ENCODE measurements around the gene POLH.
A peak's percentile ranks its signal among the peaks of the same experiment; 100 is the strongest.

Gene POLH

GRCh38 chr6:43606019-43606418 is 30.0 kb downstream of the POLH start:
- no peak for DNase-seq (ENCODE audit: low read depth)

GRCh38 chr6:43608310-43608763 is 32.4 kb downstream of the POLH start:
- peak; percentile 62 for DNase-seq (ENCODE audit: low read depth)

GRCh38 chr6:43608807-43609206 is 32.8 kb downstream of the POLH start:
- no peak for DNase-seq (ENCODE audit: low read depth)

- DNase-seq (ENCODE audit: low read depth) = no peak
These were observed 33.4 kb downstream of the POLH start for GRCh38 chr6:43609402-43609801.

- DNase-seq (ENCODE audit: low read depth) = no peak
These were observed 34.4 kb downstream of the POLH start for GRCh38 chr6:43610431-43610830.

- DNase-seq (ENCODE audit: low read depth) = no peak
These were observed 37.9 kb downstream of the POLH start for GRCh38 chr6:43613721-43614395.

GRCh38 chr6:43614396-43614730 is 38.4 kb downstream of the POLH start:
- no peak for DNase-seq (ENCODE audit: low read depth)

- no peak for DNase-seq (ENCODE audit: low read depth)
These were observed 40.9 kb downstream of the POLH start for GRCh38 chr6:43616725-43617472.

GRCh38 chr6:43621078-43621835 is 45.3 kb downstream of the POLH start:
- no peak for DNase-seq (ENCODE audit: low read depth)

GRCh38 chr6:43621836-43622180 is 45.8 kb downstream of the POLH start:
- DNase-seq (ENCODE audit: low read depth) = no peak

GRCh38 chr6:43622541-43622940 is 46.6 kb downstream of the POLH start:
- no peak for DNase-seq (ENCODE audit: low read depth)

- DNase-seq (ENCODE audit: low read depth) = no peak
These were observed 48.1 kb downstream of the POLH start for GRCh38 chr6:43623880-43624785.

- no peak for DNase-seq (ENCODE audit: low read depth)
These were observed 48.9 kb downstream of the POLH start for GRCh38 chr6:43624786-43625288.

GRCh38 chr6:43625393-43625992 is 49.5 kb downstream of the POLH start:
- DNase-seq (ENCODE audit: low read depth) = no peak

GRCh38 chr6:43627008-43627825 is 51.2 kb downstream of the POLH start:
- peak; percentile 67 for DNase-seq (ENCODE audit: low read depth)

GRCh38 chr6:43628393-43629103 is 52.6 kb downstream of the POLH start:
- no peak for DNase-seq (ENCODE audit: low read depth)

GRCh38 chr6:43629104-43629504 is 53.1 kb downstream of the POLH start, which contains the start of gene GTPBP2:
Gene GTPBP2, minus strand, starts transcription at chr6:43629264. Its CDS starts 102 bp downstream, at chr6:43629162.
- DNase-seq (ENCODE audit: low read depth) = peak; percentile 93

- DNase-seq (ENCODE audit: low read depth) = peak; percentile 87
These were observed 53.7 kb downstream of the POLH start for GRCh38 chr6:43629505-43630300.
